SK-N-SH treated with all-trans-retinoic acid at 6 μM for 48 hours (cell line): ENCODE measurements around the gene UST.
"Not testable (repeated sequence)": the region's sequence is repeated elsewhere in the genome, so short reads cannot be mapped to it uniquely, and the experiment has no call there.

Experiments
- ATAC-seq: fragments of 200-7000 bp; cut with Tn5 transposase; 3 replicates; pipeline ENCODE4 v1.9.1; 2020; ENCODE audit warnings: mild to moderate bottlenecking, moderate library complexity
- ARNTL ChIP-seq: fragments of 450-650 bp; formaldehyde crosslinking; IDR thresholded peaks from 2 replicates; pipeline ENCODE4 v1.5.0; 2020; ENCODE audit warnings: low read depth, mild to moderate bottlenecking, moderate library complexity, borderline replicate concordance
- BACH2 ChIP-seq: fragments of 250-450 bp; sonication (Bioruptor Pico); IDR thresholded peaks from 2 replicates; pipeline ENCODE4 v1.9.0; 2021; ENCODE audit warnings: mild to moderate bottlenecking, borderline replicate concordance
- CSDC2 ChIP-seq: fragments of 250-450 bp; sonication (Bioruptor Pico); IDR thresholded peaks from 2 replicates; pipeline ENCODE4 v1.5.0; 2020; ENCODE audit warnings: mild to moderate bottlenecking, moderate library complexity
- ESRRG ChIP-seq: fragments of 250-450 bp; sonication (Bioruptor Pico); IDR thresholded peaks from 2 replicates; pipeline ENCODE4 v1.6.1; 2021; ENCODE audit warnings: mild to moderate bottlenecking
- GLIS3 ChIP-seq: fragments of 250-450 bp; sonication (Bioruptor Pico); IDR thresholded peaks from 2 replicates; pipeline ENCODE4 v1.5.0; 2020; ENCODE audit warnings: mild to moderate bottlenecking, moderate library complexity
- ISL1 ChIP-seq: fragments of 250-450 bp; sonication (Bioruptor Pico); IDR thresholded peaks from 2 replicates; pipeline ENCODE4 v2.1.2; 2022; ENCODE audit warnings: mild to moderate bottlenecking, moderate library complexity
- OSR1 ChIP-seq: fragments of 250-450 bp; sonication (Bioruptor Pico); IDR thresholded peaks from 2 replicates; pipeline ENCODE4 v1.8.0; 2022; ENCODE audit warnings: moderate library complexity, mild to moderate bottlenecking, inconsistent platforms
- PPARA ChIP-seq: fragments of 250-450 bp; sonication (Bioruptor Pico); IDR thresholded peaks from 2 replicates; pipeline ENCODE4 v1.5.0; 2020; ENCODE audit warnings: mild to moderate bottlenecking, borderline replicate concordance
- RARB ChIP-seq: fragments of 250-450 bp; sonication (Bioruptor Pico); IDR thresholded peaks from 2 replicates; pipeline ENCODE4 v1.8.0; 2021; ENCODE audit warnings: mild to moderate bottlenecking, moderate library complexity
- SNAI2 ChIP-seq: fragments of 250-450 bp; sonication (Bioruptor Pico); IDR thresholded peaks from 2 replicates; pipeline ENCODE4 v1.5.0; 2020; ENCODE audit warnings: mild to moderate bottlenecking, moderate library complexity
- TCF4 ChIP-seq: fragments of 250-450 bp; sonication (Bioruptor Pico); IDR thresholded peaks from 2 replicates; pipeline ENCODE4 v1.8.0; 2021; ENCODE audit warnings: mild to moderate bottlenecking, moderate library complexity, borderline replicate concordance
- TOX ChIP-seq: fragments of 250-450 bp; sonication (Bioruptor Pico); IDR thresholded peaks from 2 replicates; pipeline ENCODE4 v1.8.0; 2021; ENCODE audit warnings: mild to moderate bottlenecking, moderate library complexity, borderline replicate concordance
- TSHZ2 ChIP-seq: fragments of 250-450 bp; sonication (Bioruptor Pico); IDR thresholded peaks from 2 replicates; pipeline ENCODE4 v1.5.0; 2020; ENCODE audit warnings: mild to moderate bottlenecking, moderate library complexity
- ZC3H10 ChIP-seq: fragments of 250-450 bp; sonication (Bioruptor Pico); IDR thresholded peaks from 2 replicates; pipeline ENCODE4 v1.5.1; 2021; ENCODE audit warnings: mild to moderate bottlenecking, moderate library complexity
- ZFP3 ChIP-seq: fragments of 250-450 bp; sonication (Bioruptor Pico); IDR thresholded peaks from 2 replicates; pipeline ENCODE4 v1.5.0; 2020; ENCODE audit warnings: mild to moderate bottlenecking, moderate library complexity
- ZFP30 ChIP-seq: fragments of 450-650 bp; formaldehyde crosslinking; IDR thresholded peaks from 2 replicates; pipeline ENCODE4 v1.5.0; 2022; ENCODE audit warnings: mild to moderate bottlenecking, moderate library complexity
- ZNF8 ChIP-seq: fragments of 450-650 bp; formaldehyde crosslinking; IDR thresholded peaks from 2 replicates; pipeline ENCODE4 v1.5.0; 2020; ENCODE audit warnings: mild to moderate bottlenecking, moderate library complexity
- TF ChIP-seq, protein P1 (sequence below): fragments of 250-450 bp; sonication (Bioruptor Pico); IDR thresholded peaks from 2 replicates; pipeline ENCODE4 v1.5.1; 2021; ENCODE audit warnings: mild to moderate bottlenecking, moderate library complexity
- TF ChIP-seq, protein P2 (sequence below): fragments of 250-450 bp; sonication (Bioruptor Pico); IDR thresholded peaks from 2 replicates; pipeline ENCODE4 v1.8.0; 2021; ENCODE audit warnings: low read depth, mild to moderate bottlenecking, moderate library complexity, borderline replicate concordance
- TF ChIP-seq, protein P3 (sequence below): fragments of 250-450 bp; sonication (Bioruptor Pico); IDR thresholded peaks from 2 replicates; pipeline ENCODE4 v1.8.0; 2020; ENCODE audit warnings: mild to moderate bottlenecking, moderate library complexity, borderline replicate concordance

UST gene

GRCh38 chr6:148851683-148852556 lies 105.1 kb downstream of the UST start:
- TF ChIP-seq ZNF8 (CRISPR knock-in tag) (no peak), ISL1 (CRISPR knock-in tag) (no peak), OSR1 (CRISPR knock-in tag) (no peak), CSDC2 (CRISPR knock-in tag) (no peak), TSHZ2 (CRISPR knock-in tag) (no peak), GLIS3 (CRISPR knock-in tag) (no peak), BACH2 (CRISPR knock-in tag) (no peak), SNAI2 (CRISPR knock-in tag) (no peak), ESRRG (CRISPR knock-in tag) (no peak), RARB (CRISPR knock-in tag) (no peak), TCF4 (CRISPR knock-in tag) (no peak), ARNTL (CRISPR knock-in tag) (no peak), ZFP30 (CRISPR knock-in tag) (no peak), ZFP3 (CRISPR knock-in tag) (no peak), TOX (no peak), ZC3H10 (no peak), PPARA (CRISPR knock-in tag) (no peak)
- TF ChIP-seq, protein P1, sequence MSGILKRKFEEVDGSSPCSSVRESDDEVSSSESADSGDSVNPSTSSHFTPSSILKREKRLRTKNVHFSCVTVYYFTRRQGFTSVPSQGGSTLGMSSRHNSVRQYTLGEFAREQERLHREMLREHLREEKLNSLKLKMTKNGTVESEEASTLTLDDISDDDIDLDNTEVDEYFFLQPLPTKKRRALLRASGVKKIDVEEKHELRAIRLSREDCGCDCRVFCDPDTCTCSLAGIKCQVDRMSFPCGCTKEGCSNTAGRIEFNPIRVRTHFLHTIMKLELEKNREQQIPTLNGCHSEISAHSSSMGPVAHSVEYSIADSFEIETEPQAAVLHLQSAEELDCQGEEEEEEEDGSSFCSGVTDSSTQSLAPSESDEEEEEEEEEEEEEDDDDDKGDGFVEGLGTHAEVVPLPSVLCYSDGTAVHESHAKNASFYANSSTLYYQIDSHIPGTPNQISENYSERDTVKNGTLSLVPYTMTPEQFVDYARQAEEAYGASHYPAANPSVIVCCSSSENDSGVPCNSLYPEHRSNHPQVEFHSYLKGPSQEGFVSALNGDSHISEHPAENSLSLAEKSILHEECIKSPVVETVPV (CRISPR knock-in tag), result no peak
- TF ChIP-seq, protein P2, sequence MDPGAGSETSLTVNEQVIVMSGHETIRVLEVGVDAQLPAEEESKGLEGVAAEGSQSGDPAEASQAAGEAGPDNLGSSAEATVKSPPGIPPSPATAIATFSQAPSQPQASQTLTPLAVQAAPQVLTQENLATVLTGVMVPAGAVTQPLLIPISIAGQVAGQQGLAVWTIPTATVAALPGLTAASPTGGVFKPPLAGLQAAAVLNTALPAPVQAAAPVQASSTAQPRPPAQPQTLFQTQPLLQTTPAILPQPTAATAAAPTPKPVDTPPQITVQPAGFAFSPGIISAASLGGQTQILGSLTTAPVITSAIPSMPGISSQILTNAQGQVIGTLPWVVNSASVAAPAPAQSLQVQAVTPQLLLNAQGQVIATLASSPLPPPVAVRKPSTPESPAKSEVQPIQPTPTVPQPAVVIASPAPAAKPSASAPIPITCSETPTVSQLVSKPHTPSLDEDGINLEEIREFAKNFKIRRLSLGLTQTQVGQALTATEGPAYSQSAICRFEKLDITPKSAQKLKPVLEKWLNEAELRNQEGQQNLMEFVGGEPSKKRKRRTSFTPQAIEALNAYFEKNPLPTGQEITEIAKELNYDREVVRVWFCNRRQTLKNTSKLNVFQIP (CRISPR knock-in tag), result no peak
- no peak for ATAC-seq

GRCh38 chr6:148852688-148853087 lies 105.9 kb downstream of the UST start:
- no peak for ATAC-seq

DNA sequence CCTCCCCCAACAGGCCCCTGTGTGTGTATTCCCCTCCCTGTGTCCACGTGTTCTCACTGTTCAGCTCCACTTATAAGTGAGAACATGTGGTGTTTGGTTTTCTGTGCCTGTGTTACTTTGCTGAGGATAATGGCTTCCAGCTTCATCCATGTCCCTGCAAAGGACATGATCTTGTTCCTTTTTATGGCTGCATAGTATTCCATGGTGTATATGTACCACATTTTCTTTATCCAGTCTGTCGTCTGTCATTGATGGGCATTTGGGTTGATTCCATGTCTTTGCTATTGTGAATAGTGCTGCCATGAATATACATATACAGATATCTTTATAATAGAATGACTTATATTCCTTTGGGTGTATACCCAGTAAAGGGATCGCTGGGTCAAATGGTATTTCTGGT lies 106.3 kb downstream of the UST start:
- not testable (repeated sequence) for ATAC-seq

More at GRCh38 chr6:148852688-148853087, 105.9 kb downstream of the UST start:
- TF ChIP-seq, protein P3, sequence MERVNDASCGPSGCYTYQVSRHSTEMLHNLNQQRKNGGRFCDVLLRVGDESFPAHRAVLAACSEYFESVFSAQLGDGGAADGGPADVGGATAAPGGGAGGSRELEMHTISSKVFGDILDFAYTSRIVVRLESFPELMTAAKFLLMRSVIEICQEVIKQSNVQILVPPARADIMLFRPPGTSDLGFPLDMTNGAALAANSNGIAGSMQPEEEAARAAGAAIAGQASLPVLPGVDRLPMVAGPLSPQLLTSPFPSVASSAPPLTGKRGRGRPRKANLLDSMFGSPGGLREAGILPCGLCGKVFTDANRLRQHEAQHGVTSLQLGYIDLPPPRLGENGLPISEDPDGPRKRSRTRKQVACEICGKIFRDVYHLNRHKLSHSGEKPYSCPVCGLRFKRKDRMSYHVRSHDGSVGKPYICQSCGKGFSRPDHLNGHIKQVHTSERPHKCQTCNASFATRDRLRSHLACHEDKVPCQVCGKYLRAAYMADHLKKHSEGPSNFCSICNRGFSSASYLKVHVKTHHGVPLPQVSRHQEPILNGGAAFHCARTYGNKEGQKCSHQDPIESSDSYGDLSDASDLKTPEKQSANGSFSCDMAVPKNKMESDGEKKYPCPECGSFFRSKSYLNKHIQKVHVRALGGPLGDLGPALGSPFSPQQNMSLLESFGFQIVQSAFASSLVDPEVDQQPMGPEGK, result no peak
- TF ChIP-seq CSDC2 (CRISPR knock-in tag) (no peak), ZFP3 (CRISPR knock-in tag) (no peak), ARNTL (CRISPR knock-in tag) (no peak), ISL1 (CRISPR knock-in tag) (no peak), ZC3H10 (no peak), ESRRG (CRISPR knock-in tag) (no peak), PPARA (CRISPR knock-in tag) (no peak)
- TF ChIP-seq, protein P1 (CRISPR knock-in tag), result no peak
- TF ChIP-seq, all 23 proteins: peak for 0
